Stimulated activated CD4-positive, alpha-beta T cell treated with anti-CD3 and anti-CD28 coated beads, Interleukin-1b, Interleukin-23, amount 100 ng/mL, for 4 hours (primary cell): ENCODE measurements around the gene CYB561.
"Not testable (repeated sequence)": the region's sequence is repeated elsewhere in the genome, so short reads cannot be mapped to it uniquely, and the experiment has no call there.

Experiments
- DNase-seq, 2 donors: peaks; one replicate each; pipeline ENCODE4 v3.0.0-alpha.2; 2020; ENCODE audit warnings: low read depth in 2 of 2

The CYB561 gene

DNA sequence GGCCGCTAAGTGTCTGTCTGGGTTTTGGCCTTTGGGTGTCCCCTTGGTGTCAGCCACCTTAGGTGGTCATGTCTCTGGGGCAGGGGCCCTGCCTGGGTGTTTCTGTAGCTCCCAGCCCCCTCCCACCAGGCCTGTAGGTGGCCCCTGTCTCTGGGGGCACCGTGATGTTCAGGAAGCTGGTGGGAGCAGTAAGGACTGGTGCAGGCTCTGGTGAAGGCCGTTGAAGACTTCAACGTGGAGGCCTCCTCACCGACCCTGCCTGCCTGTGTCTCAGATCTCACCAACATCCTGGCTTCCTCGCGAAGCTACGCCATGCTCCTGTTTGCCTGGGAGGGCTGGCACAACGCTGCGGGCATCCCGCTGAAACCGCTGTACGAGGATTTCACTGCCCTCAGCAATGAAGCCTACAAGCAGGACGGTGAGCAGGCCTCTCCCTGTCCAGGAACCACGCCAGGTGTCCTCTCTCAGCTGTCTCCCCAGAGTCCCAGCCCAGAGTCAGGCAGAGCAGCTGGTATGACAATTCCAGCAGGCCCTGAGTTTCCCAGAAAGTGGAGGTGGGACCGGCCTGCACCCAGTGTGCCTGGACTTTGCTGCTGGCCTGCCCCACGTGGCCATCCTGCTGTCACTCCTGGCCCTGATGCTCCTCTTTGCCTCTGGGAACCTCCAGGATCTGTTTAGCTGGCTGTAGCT lies 33.5 kb upstream of the CYB561 start:
- DNase-seq, result no peak

DNA sequence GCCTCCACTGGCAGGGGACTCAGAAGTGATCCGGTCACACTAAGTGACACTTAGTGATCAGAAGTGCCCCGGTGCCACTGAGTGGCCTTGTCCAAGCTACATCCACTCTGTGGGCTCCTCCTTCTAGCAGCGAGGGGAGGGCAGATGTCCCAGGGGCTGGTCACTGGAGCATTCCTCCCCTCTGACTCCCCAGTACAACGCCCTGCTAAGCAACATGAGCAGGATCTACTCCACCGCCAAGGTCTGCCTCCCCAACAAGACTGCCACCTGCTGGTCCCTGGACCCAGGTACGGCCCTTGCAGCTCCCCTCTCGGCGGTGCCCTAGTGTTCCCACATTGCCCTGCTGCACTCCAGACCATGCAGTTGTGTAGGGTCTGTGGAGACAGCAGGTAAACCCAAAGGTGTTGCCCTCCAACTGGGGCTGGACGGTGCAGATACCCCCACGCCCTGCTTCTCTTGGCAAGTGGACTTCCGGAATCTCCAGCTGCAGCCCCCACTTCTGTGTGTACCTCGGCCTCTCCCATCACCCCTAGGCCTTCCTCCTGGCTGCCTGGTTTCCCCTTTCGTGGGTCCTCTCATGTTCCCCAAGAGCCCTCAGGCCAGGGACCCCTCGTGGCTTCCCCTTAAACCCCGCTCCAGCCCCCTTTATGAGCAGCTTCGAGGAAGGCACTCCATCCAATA lies 32.8 kb upstream of the CYB561 start:
- DNase-seq, result peak; percentile 56 to 67

GRCh38 chr17:63477480-63478440 lies 31.7 kb upstream of the CYB561 start:
- DNase-seq, result no peak

- peak; percentile 9 to 26 for DNase-seq
These were observed 30.9 kb upstream of the CYB561 start, which contains the start of gene ACE for GRCh38 chr17:63476854-63477479. TSS of gene ACE (plus strand) at chr17:63477061. CDS start at chr17:63477095, 34 bp downstream.

DNA sequence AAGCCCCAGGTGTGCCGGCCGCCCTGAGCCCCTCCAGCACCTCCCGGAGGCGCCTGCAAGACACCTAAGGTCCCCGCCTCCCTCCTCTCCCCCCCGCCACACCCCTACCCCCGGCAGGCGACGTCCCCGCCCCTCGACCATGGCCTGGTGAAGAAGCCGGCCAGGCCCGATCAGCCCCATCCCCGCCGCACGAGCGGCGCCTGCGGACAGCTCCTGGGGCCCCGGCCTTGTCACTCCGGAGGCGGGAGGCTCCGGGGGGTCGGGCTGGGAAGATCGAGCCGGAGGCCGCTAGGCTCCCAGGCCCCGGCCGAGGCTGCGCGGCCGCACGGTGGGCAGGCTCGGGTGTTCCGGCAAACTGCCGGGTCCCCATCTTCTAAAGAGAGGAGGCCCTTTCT lies 30.4 kb upstream of the CYB561 start:
- DNase-seq, result no peak

DNA sequence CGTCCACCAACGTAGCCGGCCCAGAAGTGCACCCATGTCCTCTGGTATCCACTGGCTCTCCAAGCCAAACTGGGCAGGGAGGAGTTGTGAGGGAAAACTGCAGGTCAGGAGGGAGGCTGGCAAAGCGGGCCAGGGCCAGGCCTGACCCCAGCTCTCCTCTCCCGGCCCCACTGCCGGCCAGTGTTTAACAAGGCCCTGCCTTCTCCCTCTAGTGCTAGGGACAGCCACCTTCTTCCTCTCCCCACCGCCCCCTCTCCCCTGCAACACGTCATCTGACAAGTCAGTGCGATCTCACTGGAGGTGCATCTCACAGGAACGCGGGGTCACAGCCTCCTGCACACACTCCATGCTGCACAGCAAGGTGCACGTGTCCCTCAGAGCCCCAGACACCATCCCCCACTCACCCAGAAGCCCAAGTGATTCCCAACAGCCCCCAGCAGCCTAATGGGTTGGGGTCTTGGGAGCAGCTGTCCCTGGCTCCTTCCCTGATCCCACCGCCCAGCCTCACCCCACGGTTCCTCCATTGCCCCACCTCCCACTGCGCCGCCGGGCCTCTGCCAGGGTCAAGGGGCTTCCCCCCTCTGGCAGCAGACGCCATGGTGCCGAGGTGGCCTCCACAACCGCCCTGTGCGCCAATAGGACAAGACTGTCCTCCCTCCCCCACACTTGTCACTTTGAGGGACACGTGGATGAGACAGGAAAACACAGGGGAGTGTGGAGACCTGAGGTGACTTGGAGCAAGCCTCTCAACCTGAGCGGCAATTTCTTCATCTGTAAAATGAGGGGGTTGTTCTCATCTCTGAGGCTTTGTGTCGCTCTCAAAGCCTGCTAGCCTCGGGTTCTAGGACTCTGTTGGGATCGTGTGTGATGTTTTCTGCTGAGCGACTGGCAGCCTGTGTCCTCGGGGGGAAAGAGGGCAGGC lies 29.6 kb upstream of the CYB561 start:
- DNase-seq, result no peak

DNA sequence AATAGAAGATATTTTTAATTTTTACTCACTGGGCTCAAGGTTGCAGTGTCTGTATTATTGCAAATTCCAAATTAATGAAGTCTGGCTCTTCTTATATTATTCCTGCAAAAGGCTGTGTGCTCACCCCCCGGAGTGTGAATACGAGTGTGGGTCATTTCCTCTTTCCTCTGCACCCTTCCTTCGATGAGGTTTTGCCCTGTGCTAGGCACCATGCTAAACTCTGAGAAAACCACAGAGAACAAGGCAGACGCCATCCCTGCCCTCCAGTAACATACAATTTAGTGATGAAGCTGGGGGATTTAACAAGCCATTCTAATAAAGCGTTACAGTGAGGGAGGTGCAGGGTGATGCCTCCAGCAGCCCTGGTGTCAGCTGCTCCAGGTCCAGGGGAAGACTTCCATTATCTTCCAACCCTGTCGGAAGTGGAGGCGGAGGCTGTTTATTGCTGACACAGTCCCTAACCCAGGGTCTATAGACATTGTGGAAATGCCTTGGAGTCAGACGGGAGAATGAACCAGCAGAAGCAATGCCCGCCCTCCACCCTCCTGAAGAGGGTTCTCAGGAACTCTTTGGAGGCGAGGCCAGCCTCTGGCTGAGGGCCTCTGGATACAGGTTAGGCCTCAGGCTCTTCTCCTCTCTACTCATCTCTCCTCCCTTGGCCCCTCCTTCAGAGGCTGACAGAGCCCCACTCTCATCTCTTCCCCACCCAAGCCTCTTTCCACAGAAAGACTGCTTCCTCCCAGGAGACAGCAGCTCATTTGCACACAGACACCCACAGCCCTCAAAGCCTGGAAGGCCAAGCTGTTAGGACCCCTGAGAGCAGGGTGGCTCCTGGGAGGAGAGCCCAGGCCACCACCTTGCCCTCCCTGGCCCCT lies 28.7 kb upstream of the CYB561 start:
- no peak for DNase-seq

GRCh38 chr17:63474174-63474573 lies 28.1 kb upstream of the CYB561 start:
- no peak for DNase-seq

DNA sequence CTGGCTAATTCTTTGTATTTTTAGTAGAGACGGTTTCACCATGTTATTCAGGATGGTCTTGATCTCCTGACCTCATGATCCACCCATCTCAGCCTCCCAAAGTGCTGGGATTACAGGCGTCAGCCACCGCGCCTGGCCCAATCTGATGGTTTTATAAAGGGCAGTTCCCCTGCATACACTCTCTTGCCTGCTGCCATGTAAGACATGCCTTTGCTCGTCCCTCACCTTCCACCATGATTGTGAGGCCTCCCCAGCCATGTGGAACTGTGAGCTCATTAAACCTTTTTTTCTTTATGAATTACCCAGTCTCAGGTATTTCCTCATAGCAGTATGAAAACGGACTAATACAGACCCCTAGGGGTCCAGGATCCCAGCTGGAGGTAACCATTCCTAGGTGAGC lies 22.0 kb upstream of the CYB561 start:
- DNase-seq, result not testable (repeated sequence)

DNA sequence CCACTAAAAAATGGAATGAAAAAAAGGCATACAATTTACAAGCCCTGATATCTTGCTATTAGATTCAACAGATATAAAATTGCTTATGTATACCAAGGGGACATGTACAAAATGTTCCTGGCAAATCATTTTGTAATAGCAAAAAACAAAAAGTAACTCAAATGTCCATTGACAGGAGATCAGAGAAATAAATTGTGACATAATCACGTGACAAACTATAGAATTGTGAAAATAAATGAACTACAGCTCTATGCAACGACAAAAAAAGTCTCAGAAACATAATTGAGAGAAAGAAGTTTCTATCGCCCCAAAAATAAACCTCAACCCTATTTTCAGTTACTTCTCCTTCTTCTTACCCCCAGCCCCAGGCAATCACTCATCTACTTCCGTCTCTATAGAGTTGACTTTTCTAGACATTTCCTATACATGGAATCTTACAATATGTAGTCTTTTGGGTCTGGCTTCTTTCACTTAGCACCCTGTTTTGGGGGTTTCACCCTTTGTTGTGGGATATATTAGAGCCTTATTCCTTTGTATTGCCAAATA lies 18.7 kb upstream of the CYB561 start:
- no peak for DNase-seq

GRCh38 chr17:63463771-63464170 lies 17.7 kb upstream of the CYB561 start:
- no peak for DNase-seq

- no peak for DNase-seq
These were observed 13.9 kb upstream of the CYB561 start for GRCh38 chr17:63460018-63460417.

GRCh38 chr17:63458478-63458877 lies 12.4 kb upstream of the CYB561 start:
- DNase-seq, result no peak

DNA sequence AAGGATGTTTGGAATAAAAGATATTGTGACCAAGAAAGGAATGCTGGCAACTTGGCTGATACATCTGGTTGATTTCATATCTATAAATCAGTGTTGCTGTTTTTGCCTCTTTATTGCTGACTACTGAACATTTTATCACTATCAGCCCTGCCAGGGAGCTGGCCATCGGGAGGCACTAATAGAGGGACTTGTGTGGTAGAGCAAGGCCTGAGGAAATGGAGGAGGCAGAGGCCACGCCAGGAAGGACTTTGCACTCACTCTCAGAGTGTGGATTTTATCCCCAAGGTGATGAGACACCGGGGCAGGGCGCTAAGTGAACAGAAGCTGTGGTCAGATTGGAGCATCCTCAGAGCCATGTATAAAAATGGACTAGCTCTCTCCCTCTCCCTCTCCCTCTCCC lies 9.3 kb upstream of the CYB561 start:
- DNase-seq, result no peak

GRCh38 chr17:63454915-63455314 lies 8.8 kb upstream of the CYB561 start:
- DNase-seq, result no peak

GRCh38 chr17:63454357-63454756 lies 8.3 kb upstream of the CYB561 start:
- DNase-seq, result not testable (repeated sequence)

DNA sequence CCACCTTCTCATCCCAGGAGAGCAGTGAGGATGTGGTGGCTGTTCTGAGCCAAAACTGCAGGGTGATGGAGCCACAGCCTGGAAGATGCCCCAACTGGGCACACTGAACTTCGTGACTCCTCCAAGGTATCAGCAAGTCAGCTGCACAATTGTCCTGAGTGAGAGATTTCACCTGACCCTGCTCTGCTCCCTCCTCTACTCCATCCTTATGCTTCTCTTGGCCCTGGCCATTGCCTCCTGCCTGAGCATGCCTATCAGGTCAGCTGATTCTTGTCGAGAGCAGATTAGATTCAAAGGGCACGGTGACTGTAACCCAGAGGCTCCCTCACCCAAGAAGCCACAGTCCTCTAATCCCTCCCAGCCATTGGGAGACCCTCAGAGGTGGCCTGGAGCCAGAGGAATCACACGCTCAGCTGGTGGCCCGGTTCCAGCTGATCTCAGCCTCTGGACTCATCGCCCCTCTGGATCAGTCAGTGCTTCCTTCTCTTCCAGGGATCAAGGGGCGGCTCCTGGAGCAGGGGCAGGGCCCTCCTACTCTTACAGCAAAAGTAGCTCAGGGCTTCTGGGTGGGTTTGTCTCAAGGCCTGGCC lies 7.0 kb upstream of the CYB561 start:
- DNase-seq, result no peak

- no peak for DNase-seq
These were observed 6.2 kb upstream of the CYB561 start for GRCh38 chr17:63452046-63452961.
